GM23338 (cell line): ENCODE measurements around the gene SCAANT1. TPM values are rescaled to one million over a fixed set of nuclear protein-coding genes. Genes with fewer than 3 reads are reported as not detected.

Experiments used
- ATAC-seq: fragments of 200-7000 bp; cut with Tn5 transposase; 3 replicates; pipeline ENCODE4 v1.9.1; 2020
- DNase-seq: peaks from one replicate; pipeline ENCODE4 v3.0.0-alpha.2; 2015; ENCODE audit warnings: low spot score
- H2AFZ ChIP-seq: fragments of 200-600 bp; sonication (generic); 2 replicates; pipeline ENCODE4 v1.8.0; 2016; ENCODE audit warnings: antibody characterized with exemption, mild to moderate bottlenecking, moderate library complexity
- H3F3A ChIP-seq: fragments of 200-600 bp; sonication (generic); replicated peaks from 2 replicates; pipeline ENCODE4 v1.8.0; 2017; ENCODE audit warnings: antibody characterized with exemption, mixed run types, low read depth
- H3K27ac ChIP-seq: fragments of 200-600 bp; sonication (generic); 2 replicates; pipeline ENCODE4 v1.6.1; 2016; ENCODE audit warnings: low read depth
- H3K27me3 ChIP-seq: fragments of 200-600 bp; sonication (generic); 2 replicates; pipeline ENCODE4 v1.8.0; 2016; ENCODE audit warnings: mild to moderate bottlenecking, mixed run types, moderate library complexity; ENCODE audit not compliant: insufficient read depth
- H3K36me3 ChIP-seq: fragments of 200-600 bp; sonication (generic); 2 replicates; pipeline ENCODE4 v1.8.0; 2016; ENCODE audit warnings: mild to moderate bottlenecking; ENCODE audit not compliant: insufficient read depth
- H3K4me1 ChIP-seq: fragments of 200-600 bp; sonication (generic); 2 replicates; pipeline ENCODE4 v1.8.0; 2016; ENCODE audit warnings: mild to moderate bottlenecking, moderate library complexity; ENCODE audit not compliant: insufficient read depth
- H3K4me2 ChIP-seq: fragments of 200-600 bp; sonication (generic); 2 replicates; pipeline ENCODE4 v1.7.1; 2017; ENCODE audit warnings: mixed run types
- H3K4me3 ChIP-seq: fragments of 200-600 bp; sonication (generic); 2 replicates; pipeline ENCODE4 v1.6.1; 2016; ENCODE audit warnings: mixed run types
- H3K79me2 ChIP-seq: fragments of 200-600 bp; sonication (generic); replicated peaks from 2 replicates; pipeline ENCODE4 v1.8.0; 2017; ENCODE audit warnings: mild to moderate bottlenecking; ENCODE audit not compliant: insufficient read depth
- H3K9me2 ChIP-seq: fragments of 200-600 bp; sonication (generic); 2 replicates; pipeline ENCODE4 v1.8.0; 2017; ENCODE audit not compliant: insufficient read depth
- H4K20me1 ChIP-seq: fragments of 200-600 bp; sonication (generic); replicated peaks from 2 replicates; pipeline ENCODE4 v1.8.0; 2017; ENCODE audit warnings: mild to moderate bottlenecking; ENCODE audit not compliant: insufficient read depth
- H3K27ac Mint-ChIP-seq: 2 replicates; pipeline ENCODE4 v1.8.0; 2020; ENCODE audit warnings: inconsistent platforms, mild to moderate bottlenecking, moderate library complexity, mixed read lengths
- H3K27me3 Mint-ChIP-seq: 3 replicates; pipeline ENCODE4 v1.8.0; 2022; ENCODE audit warnings: low read depth, mild to moderate bottlenecking, moderate library complexity, mixed read lengths, inconsistent platforms; ENCODE audit not compliant: insufficient read depth, poor library complexity
- H3K36me3 Mint-ChIP-seq: 3 replicates; pipeline ENCODE4 v1.8.0; 2021; ENCODE audit warnings: low read depth, mild to moderate bottlenecking, inconsistent platforms, moderate library complexity, mixed read lengths
- H3K4me1 Mint-ChIP-seq: 3 replicates; pipeline ENCODE4 v1.8.0; 2020; ENCODE audit warnings: mild to moderate bottlenecking, inconsistent platforms, mixed read lengths
- H3K4me3 Mint-ChIP-seq: 3 replicates; pipeline ENCODE4 v1.8.0; 2021; ENCODE audit warnings: moderate library complexity, mild to moderate bottlenecking, inconsistent platforms, mixed read lengths
- H3K9me3 Mint-ChIP-seq: 3 replicates; pipeline ENCODE4 v1.8.0; 2020; ENCODE audit warnings: moderate library complexity, mild to moderate bottlenecking, inconsistent platforms, mixed read lengths
- CREB1 ChIP-seq: fragments of 250-450 bp; sonication (Bioruptor Pico); IDR thresholded peaks from 2 replicates; pipeline ENCODE4 v1.5.0; 2020; ENCODE audit warnings: low read depth, mild to moderate bottlenecking, moderate library complexity
- CTCF ChIP-seq, 2 experiments: fragments of 200-600 bp in 1 of 2; sonication (generic) in 1 of 2; conservative IDR thresholded peaks; 2 replicates each; pipeline versions ENCODE4 v1.5.1 to v1.6.1; 2016 to 2017; ENCODE audit warnings: antibody characterized with exemption in 2 of 2, low read depth in 2 of 2, mild to moderate bottlenecking in 2 of 2, moderate library complexity in 1 of 2
- ETS1 ChIP-seq: IDR thresholded peaks from 2 replicates; pipeline ENCODE4 v1.6.1; 2016; ENCODE audit warnings: antibody characterized with exemption
- EZH2 ChIP-seq: fragments of 200-600 bp; sonication (generic); IDR thresholded peaks from one replicate; pipeline ENCODE4 v1.8.0; 2017; ENCODE audit warnings: antibody characterized with exemption, mild to moderate bottlenecking, low read depth; ENCODE audit not compliant: unreplicated experiment
- EZH2phosphoT487 ChIP-seq: fragments of 200-600 bp; sonication (generic); IDR thresholded peaks from one replicate; pipeline ENCODE4 v1.8.1; 2018; ENCODE audit warnings: antibody characterized with exemption; ENCODE audit not compliant: unreplicated experiment
- JUNB ChIP-seq: IDR thresholded peaks from one replicate; pipeline ENCODE4 v1.6.1; 2016; ENCODE audit warnings: antibody characterized with exemption; ENCODE audit not compliant: unreplicated experiment
- NANOG ChIP-seq: IDR thresholded peaks from 2 replicates; pipeline ENCODE4 v1.6.1; 2016; ENCODE audit warnings: antibody characterized with exemption, borderline replicate concordance
- POLR2AphosphoS5 ChIP-seq: IDR thresholded peaks from 2 replicates; pipeline ENCODE4 v1.6.1; 2016; ENCODE audit warnings: antibody characterized with exemption, low read depth
- REST ChIP-seq: IDR thresholded peaks from one replicate; pipeline ENCODE4 v1.6.1; 2018; ENCODE audit warnings: antibody characterized with exemption; ENCODE audit not compliant: unreplicated experiment
- STAT1 ChIP-seq: IDR thresholded peaks from one replicate; pipeline ENCODE4 v1.6.1; 2016; ENCODE audit warnings: antibody characterized with exemption; ENCODE audit not compliant: unreplicated experiment
- ZNF114 ChIP-seq: fragments of 250-450 bp; sonication (Bioruptor Pico); IDR thresholded peaks from 2 replicates; pipeline ENCODE4 v1.5.0; 2020; ENCODE audit warnings: mild to moderate bottlenecking, moderate library complexity
- ZNF331 ChIP-seq: fragments of 250-450 bp; sonication (Bioruptor Pico); IDR thresholded peaks from 2 replicates; pipeline ENCODE4 v1.5.0; 2020; ENCODE audit warnings: low read depth, mild to moderate bottlenecking, moderate library complexity
- ZNF462 ChIP-seq: fragments of 250-450 bp; sonication (Bioruptor Pico); IDR thresholded peaks from 2 replicates; pipeline ENCODE4 v1.5.0; 2020; ENCODE audit warnings: mild to moderate bottlenecking, moderate library complexity
- polyA plus RNA-seq: library from polyadenylated mRNA; unstranded; fragments of >200 nt; fragmentation: Nextera tagmentation; extraction: Ambion mirVana; gene quantifications from 2 replicates; pipeline ENCODE4 v1.2.1, GENCODE V29; 2016
- total RNA-seq: library from RNA; depleted of rRNA; stranded (reverse); fragments of >200 nt; shearing (Covaris generic); gene quantifications from 2 replicates; pipeline ENCODE4 v1.2.3, GENCODE V29; 2014

Gene SCAANT1
- total and polyA plus RNA-seq, 2 experiments from 2014 or later: 1.2 TPM; not detected in 1

- peaks cover 15% of the 10 kb centered on the region for H3K79me2 ChIP-seq
- Mint-ChIP-seq H3K9me3 (no peaks in the 10 kb centered on the region), H3K4me1 (peaks cover 40% of the 10 kb centered on the region), H3K27ac (no peak overlapping the region), H3K36me3 (peaks cover 5% of the 10 kb centered on the region; the same call in 2 of the 3 replicates), H3K4me3 (no peak overlapping the region), H3K27me3 (peaks cover 5% of the 10 kb centered on the region)
- DNase-seq (no peak), ATAC-seq (no peak)
- H3K4me3 ChIP-seq: no peak overlapping the region
- H3F3A ChIP-seq: no peaks in the 10 kb centered on the region
- no peak overlapping the region for H3K4me2 ChIP-seq
- 0 out of 2 replicates have a peak, but pooled peaks cover 4% of the 10 kb centered on the region for H4K20me1 ChIP-seq
- H3K27me3 ChIP-seq: peaks cover 17% of the 10 kb centered on the region
- H3K27ac ChIP-seq: no peak overlapping the region
- H3K9me2 ChIP-seq: no peaks in the 10 kb centered on the region
- no peak for TF ChIP-seq REST
- no peak for TF ChIP-seq STAT1
- no peak for TF ChIP-seq ZNF114
- no peak for TF ChIP-seq POLR2AphosphoS5
- no peak for TF ChIP-seq ZNF331 (CRISPR knock-in tag)
- no peak for TF ChIP-seq EZH2
- no peak for TF ChIP-seq NANOG
- no peak for TF ChIP-seq CREB1
- no peak for TF ChIP-seq EZH2phosphoT487
- no peak for TF ChIP-seq JUNB
- TF ChIP-seq ETS1: no peak
- TF ChIP-seq ZNF462 (CRISPR knock-in tag): no peak
- no peak for TF ChIP-seq CTCF (conservative IDR thresholded peaks at IDR 0.05; ENCODE audit: low read depth in 2 of 2)
- no peak overlapping the region for H2AFZ ChIP-seq
- no peaks in the 10 kb centered on the region for H3K36me3 ChIP-seq
- peaks cover 5% of the 10 kb centered on the region for H3K4me1 ChIP-seq
These were observed 2.2 kb downstream of the SCAANT1 start for GRCh38 chr3:63910001-63910400.
